Activated CD4-positive, alpha-beta T cell treated with anti-CD3 and anti-CD28 coated beads, Interleukin-2, Interleukin-6, amounts not matched to agents 100 ng/mL and 50 ng/mL, durations not matched to agents 16 hours and 8 hours (primary cell): Measurements from ENCODE around the gene ADARB2.
A peak's percentile ranks its signal among the peaks of the same experiment; 100 is the strongest.
"Not testable (repeated sequence)": the region's sequence is repeated elsewhere in the genome, so short reads cannot be mapped to it uniquely, and the experiment has no call there.

Experiments used
- DNase-seq: peaks from one replicate; pipeline ENCODE4 v3.0.0-alpha.2; 2020

The ADARB2 gene

DNA sequence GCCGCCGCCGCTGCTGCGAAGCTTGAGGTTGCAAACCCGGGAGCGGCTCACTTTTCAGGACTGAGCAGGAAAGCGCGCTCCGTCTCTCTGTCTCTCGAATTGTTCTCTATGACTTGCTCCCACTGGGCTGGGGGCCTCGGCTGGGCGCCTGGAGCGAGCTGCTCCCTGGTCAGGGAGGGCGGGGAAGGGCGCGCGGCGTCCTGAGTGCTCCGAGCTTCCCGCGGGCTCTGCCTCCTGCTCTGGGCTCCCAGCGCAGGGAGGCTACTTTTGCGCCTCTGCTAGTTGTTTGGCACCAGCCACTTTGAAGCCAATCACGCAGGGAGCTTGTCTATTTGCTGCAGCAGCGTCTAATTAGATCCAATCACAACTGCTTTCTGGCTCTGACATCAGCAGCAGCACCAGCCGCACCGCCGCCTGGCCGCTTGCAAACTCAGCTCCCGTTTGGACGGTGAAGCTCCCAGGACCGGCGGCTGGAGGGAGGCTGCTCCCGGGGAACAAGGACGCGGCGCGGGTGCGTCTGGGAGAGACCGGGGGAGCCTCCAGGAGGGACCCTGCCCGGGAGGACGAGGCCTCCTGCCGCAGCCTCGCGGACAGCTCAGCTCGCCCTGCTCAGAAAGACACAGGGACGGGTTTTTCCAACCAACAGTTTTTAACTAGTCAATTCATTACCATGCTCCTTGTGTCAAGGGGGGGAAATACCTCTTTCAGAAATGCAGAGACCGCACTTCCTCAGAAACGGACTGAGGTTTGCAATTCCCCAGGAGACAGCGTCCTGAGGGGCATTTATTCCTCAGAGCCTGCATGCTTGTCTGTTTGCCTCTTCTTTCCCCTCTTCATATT, at the start of gene ADARB2:
ADARB2 (minus strand) TSS at position 304 of the 840 bp plus-strand sequence.
- DNase-seq = peak; percentile 33

DNA sequence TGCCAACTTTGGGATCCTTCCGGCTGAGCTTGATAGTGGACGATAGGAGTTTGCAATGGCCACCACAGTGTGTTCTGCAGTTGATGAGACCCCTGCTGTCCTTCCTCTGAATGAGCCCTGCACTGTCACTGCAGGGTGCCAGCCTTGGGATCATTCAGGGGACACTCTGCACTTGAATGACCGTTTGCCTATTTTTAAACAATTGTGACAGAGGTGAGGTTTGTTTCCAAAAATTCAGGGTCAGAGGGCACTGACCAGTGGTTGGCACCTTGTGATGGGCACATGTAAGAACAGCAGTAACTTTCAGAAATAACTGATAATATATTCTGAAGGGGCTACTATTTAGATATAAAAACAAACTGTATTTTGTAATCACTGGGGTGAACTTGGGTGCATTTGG, 48.5 kb upstream of the ADARB2 start:
- no peak for DNase-seq

DNA sequence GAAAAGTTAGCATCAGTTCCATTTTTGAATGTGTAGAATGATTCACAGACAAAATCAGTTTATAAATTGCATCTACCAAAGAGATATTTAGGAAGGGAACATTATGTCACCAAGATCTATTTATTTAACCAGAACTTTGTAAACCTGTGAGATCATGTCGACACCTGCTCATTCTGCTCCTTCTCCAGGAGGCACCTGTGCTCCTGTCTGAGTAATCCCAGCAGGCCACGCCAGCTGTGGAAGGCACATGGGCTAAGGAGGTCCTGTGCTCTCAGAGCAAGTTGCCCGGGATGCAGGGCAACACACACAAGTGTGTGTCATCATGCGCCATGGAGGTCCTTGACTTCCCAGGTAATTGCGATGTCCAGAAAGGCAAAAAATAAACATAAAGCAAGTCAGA, 45.5 kb upstream of the ADARB2 start:
- DNase-seq = no peak

DNA sequence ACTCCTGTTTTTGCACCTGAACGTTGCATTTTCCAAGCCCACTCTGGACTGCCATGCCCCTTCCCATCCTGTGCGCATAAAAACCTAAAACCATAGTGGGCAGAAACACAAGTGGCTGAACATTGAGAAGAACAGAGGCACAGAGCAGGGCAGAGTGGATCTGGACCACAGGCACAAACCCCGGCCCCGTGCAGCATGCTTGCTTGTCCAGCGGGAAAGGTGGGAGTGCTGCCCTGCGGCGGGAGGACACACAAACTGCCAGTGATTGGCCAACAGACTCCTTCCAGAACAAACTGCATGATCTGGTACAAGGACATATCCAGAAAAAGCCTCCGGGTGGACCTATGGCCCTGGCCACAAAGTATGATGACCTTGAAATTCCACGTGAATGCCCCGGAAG, 42.5 kb upstream of the ADARB2 start:
- no peak for DNase-seq

DNA sequence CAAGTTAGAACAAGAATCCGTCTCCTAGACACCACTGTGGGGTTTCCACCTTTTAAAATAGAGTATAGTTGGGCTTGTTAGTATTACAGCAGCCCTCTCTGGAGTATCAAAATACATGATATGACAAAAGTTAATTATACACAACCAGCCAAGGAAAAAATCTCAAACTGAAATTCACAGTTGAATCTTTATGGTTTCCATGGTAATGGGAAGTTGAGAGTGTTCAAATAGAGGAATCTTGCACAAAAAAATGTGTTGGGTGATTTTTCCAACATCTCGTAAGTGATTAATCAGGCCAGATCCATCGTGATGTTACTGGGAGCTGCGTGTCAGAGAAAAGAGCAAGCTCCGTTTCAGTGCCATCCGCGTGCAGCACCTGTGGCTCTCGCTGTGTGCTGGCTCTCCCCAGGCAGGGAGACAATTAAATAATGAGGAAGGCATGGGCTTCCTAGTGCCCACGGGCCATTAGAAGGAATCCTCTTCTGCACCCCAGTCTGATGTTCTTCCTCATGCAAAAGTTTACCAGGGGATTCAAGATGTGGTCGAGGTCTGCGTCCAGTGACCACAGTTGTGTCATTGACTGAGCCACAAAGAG, 41.1 kb upstream of the ADARB2 start:
- no peak for DNase-seq

DNA sequence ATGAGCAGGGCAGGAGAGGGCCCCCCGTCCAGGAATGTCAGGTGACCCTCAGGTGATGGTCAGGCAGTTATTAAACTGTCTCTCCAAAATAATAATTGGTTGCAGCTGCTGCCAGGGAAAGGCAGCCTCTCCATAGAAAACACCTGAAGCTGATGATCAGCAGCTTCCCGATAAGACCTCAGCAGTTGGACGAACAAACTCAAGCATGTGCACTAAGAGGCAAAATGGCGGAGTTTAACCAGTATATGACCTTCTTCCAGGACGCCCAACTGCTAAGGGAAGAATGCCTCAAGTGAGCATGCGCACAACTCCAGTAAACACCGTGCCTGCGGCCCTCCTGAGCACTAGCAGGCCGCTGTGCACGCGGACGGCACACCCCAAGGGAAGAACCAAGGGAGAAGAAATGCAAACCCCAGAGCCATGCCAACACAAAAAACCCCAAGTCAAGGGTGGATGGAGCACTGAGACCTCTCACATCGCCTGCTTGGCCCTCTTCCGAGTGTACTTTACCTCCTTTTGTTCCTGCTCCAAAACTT, 38.9 kb upstream of the ADARB2 start:
- no peak for DNase-seq

DNA sequence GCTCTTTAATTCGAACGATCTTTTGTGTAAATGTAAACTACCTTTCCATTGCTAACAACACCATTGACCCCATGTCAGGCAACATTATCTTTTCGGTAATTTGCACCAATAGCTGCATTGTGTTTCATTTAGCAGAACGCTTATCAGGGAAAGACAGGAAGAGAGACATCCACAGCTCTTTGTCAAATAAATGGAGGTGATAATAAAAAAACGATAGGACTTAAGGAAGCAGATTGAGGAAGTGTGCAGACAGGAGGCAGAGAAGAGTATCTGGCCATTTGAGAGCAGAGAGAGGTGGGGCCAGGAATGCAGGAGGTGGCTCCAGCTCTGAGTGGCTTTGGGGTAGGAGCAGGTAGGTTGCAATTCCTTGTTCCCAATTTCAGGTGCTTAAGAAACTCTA, 37.5 kb upstream of the ADARB2 start:
- no peak for DNase-seq

DNA sequence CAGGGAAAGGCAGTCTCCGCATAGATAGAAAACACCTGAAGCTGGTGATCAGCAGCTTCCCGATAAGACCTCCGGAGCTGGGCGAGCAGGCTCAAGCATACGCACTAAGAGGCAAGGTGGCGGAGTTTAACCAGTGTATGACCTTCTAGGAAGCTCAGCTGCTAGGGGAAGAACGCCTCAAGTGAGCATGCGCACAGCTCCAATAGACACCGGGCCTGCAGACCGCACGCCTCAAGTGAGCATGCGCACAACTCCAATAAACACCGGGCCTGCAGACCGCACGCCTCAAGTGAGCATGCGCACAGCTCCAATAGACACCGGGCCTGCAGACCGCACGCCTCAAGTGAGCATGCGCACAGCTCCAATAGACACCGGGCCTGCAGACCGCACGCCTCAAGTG, 35.9 kb upstream of the ADARB2 start:
- not testable (repeated sequence) for DNase-seq

DNA sequence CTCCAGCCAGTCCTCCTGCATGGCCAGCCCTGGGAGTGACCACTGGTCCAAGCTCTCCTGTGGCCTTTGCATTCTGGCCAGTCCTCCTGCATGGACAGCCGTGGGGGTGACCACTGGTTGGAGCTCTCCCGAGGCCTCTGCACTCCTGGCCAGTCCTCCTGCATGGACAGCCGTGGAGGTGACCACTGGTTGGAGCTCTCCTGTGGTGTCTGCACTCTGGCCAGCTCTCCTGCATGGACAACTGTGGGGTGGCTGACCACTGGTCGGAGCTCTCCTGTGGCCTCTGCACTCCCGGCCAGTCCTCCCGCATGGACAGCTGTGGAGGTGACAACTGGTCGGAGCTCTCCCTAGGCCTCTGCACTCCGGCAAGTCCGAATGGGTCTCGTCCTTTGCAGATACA, 28.7 kb upstream of the ADARB2 start:
- no peak for DNase-seq

DNA sequence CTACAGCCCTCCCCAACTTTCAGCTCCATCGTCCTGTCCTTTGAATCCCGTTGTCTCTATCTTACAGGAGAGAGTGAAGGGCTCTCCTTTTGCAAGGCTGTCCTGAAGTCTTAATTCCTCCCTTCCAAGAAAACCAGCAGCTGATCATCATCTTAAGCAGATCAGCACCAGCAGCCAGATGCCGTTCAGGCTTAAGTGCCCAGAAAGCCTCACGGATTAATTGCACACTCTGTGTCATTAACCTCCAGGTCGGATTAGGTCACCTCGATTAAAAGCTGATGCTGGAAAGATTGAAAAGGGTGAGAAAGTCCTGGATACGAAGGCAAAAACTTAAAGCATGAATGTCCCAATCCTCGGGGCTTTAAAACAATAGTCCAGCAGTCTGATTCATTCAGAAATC, 24.8 kb upstream of the ADARB2 start:
- DNase-seq = no peak

DNA sequence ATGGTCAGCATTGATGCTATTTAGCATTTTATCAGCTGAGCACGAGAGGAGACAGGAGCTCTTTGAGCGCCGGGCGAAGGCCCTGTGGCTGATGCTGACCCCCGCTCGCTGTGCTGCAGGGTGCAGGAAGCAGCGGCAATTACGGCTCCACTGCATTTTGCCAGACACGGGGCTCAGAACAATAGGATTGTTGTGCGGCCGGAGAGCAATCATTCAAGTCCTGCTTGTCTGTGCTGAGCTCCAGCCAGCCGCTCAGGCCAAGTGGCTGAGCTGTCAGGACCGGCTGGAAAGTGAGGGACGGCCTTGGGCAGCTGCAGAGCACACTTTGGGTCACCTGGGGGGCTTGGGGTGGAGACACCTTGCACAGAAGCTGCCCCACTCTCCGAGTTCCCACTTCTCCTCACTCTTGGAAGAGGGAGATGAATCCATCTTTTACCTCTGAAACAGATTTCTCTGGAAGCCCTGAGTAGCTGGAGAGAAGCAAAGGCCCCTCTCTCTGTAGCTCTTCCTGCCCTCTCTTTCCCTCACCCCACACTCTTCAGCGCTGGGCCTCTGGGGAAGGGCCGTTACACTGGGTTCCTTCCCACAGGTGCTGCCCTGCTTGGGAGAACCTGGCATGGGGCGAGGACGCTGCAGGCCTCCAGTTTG, 17.3 kb upstream of the ADARB2 start:
- DNase-seq = no peak

DNA sequence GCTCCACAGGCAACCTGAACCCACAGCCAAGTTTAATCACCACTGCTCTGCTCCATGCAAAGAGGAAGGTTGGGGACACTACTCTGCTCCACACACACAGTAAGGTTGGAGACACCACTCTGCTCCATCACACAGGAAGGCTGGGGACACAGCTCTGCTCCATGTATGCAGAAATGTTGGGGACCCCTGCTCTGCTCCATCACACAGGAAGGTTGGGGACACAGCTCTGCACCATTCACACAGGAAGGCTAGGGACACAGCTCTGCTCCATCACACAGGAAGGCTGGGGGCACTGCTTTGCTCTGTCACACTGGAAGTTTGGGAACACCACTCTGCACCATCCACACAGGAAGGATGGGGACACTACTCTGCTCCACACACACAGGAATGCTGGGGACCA, 14.8 kb upstream of the ADARB2 start:
- DNase-seq = no peak

DNA sequence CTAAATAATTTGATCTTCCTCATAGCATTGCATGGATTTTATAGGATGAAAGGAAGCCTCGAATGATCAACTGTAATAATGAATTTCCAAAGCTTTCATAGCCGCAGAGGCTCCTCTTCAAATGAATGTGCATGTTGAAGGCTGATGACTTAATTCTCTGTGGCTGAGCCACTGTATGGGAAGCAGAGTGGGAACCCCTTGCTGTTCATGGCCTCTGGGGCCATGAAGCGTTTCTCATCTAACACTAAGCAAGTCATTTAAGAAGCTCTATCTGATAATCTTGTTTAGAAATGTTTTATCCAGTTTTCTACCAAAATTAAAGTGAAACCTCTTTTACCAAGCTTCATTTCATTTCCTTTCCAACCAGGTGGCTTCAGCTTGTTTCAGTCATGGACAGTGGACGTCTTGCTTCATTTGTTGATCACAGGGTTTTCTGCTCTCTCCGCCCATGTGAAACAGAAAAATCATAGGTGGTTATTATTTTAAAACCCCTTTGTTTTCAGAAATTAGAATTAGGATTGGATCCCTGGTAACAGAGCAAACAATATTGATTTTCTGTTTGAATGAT, 10.3 kb upstream of the ADARB2 start:
- no peak for DNase-seq

DNA sequence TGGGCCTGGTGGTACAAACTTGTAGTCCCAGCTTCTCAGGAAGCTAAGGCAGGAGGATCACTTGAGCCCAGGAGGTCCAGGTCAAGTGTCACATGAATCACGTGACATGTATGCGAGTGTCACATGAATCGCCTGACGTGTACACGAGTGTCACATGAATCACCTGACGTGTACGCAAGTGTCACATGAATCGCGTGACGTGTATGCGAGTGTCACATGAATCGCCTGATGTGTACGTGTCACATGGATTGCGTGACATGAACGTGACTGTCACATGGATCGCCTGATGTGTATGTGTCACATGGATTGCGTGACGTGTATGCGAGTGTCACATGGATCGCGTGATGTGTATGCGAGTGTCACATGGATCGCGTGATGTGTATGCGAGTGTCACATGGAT, 9.5 kb upstream of the ADARB2 start:
- DNase-seq = no peak

DNA sequence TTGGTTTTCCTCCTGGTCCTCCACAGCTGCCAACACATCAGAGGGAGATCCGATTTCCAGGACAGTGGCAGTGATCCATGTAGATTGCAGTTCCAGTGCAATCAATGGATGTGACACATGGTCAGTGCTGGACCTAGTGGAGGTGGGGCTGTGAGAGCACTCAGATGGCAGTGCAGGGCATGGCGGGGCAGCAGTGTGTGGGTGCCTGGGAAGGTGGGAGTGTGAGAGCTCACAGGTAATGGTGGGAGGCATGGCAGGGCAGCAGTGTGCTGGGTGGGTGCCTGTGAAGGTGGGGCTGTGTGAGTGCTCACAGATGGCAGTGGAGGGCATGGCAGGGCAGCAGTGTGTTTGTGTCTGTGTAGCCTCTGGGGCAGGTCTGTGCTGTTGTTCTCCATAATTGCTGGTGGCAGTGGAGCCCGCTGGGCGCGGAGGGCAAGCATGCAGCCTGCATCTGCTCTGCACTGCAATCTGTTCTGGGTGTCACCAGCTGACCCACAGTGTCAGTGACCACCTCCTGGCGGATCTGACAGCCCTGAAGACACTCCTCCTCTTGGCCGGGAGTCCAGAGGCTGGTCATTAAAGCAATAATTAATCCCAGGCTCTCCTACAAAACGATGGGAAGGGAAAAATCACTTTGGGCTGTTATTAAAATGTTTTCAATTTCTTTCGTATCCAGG, 8.6 kb upstream of the ADARB2 start:
- DNase-seq = no peak

DNA sequence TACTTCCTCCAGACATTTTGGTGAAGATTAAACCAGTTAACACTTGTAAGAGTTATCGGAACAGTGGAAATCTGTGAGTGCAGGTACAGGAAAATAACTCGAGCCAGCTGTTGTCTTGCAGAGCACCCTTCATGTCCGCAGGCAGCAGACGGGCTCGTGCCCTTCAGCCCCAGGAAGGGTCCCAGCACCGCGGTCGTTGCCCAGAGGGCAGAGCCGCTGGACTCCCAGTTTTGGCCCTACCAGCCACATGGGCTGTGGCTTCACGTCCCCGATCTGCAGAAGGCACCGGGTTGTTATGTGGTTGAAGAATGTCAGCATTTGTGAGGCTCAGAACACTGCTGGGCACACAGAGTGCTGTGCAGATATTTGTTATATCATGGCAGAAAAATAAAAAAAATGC, 7.2 kb upstream of the ADARB2 start:
- DNase-seq = no peak

DNA sequence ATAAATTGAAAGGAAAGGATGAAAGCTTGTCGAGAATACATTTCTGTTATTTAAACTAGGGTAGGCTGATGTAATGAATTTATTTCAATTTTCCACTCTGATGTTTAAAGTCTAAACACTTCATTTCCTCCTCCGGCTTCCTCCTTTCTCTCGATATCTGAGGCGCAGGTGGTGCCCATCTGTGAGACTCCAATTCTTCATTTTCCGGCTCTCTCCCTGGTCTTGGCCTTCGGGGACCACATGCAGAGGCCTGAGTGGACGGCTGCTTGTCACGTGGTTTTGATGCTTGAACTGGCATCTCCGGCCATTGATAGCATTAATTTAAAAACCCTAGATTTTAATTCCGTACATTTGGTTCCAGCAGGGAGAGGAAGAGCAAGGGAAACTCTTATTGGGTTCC, 5.8 kb upstream of the ADARB2 start:
- no peak for DNase-seq

DNA sequence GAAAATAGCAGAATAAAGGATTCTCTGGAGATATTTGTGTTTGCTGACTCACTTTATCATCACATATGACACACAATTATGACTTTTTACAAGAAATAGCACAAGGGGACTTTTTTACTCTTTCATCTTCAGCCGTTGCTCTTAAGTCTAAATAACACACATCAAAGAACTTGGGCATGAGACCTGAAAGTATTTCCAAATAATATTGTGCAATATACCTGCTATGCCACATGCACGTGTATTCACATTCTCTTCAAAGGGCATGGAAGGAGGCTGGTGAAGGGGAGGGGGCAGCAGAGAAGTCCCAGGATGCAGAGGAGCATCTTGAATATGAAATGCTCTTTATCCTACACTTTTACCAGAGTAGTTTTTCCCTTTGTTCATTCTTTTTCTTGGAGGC, 4.1 kb upstream of the ADARB2 start:
- DNase-seq = no peak

DNA sequence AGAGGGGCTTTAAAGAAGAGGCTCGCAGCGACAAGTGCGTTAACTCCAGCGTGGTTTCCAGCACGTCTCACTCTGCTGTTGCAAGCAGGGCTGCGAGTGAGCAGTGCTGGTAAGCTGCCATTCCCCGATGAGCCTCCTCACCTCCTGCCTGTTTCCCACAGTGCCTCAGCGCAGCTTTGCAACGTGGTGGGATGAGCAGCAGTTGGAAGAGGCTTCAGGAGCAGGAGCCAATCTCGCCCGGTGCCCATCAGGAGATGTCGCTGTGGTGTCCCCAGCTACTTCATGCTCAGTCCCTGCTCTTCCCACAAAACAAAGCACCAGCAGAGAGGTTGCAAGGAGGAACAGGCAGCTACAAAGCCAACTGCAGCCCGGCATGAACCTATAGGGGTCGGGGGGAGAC, 2.4 kb upstream of the ADARB2 start:
- DNase-seq = no peak

DNA sequence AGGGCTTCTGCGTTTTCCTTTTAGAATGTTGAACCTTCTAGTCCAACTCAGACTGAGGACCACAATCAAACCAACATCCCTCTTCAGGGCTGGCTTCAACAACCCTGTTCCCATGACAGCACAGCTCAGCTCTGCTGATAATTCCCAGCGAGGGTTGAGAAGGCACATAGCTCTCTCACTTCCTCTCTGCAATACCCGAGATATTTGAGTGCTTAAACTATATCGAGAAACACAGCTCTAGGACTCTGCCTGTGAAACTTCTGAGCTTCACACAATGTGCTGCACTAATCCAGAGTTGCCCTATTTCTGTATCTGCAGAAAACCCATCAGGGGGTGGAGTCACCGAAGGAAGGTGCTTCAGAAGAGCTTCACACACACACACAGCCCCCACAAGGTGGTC, 1.6 kb upstream of the ADARB2 start:
- DNase-seq = no peak

DNA sequence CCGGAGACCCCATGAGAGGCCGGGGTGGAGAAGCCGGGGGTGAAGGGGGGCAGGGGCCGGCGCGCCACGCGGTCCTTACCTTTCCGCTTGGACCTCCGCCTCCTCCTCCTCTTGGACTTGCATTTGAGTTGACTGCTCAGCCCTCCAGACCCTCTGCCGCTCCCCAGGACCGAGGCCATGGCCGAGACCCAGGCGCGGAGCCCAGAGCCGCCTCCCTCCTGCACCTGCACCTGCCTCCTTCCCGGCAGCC, 428 bp downstream of the ADARB2 start:
- no peak for DNase-seq

DNA sequence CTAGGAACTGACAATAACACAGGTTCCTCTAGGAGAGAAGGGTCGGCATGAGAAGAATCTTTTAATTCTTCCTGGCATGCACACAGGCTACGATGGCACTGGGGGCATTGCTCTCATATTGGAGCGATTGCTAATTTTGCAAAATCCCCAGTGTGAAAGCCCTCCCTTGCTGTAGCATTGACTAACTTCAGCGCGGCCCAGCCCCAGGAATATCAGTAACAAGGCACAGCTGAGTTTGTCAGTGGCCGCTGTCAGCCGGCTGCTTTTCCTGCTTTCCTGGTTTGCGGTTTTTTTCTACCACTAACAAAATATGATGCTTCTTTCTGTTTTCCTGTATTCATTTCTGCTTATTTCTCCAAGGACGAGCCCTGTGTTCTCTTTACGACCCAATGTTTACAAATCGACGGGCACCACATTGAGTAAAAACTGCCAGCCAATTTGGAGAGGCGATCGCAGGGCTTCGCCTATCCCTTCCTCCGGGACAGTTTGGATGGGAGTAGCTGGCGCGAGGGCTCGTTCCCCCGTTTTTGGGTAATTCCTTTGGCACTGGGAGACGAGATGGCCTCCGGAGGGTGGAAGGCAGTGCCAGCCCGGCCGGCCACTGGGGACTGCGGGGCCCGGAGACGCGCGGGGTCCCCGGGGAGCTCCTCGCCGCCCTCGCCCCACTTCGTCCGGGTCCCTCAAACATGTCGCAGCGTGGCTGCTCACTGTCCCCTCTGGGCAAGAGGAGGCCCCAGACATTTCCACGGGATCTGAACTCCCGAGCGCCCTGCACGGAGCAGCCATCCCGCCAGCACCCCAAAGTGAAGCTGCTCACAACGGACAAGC, 967 bp downstream of the ADARB2 start:
- no peak for DNase-seq

DNA sequence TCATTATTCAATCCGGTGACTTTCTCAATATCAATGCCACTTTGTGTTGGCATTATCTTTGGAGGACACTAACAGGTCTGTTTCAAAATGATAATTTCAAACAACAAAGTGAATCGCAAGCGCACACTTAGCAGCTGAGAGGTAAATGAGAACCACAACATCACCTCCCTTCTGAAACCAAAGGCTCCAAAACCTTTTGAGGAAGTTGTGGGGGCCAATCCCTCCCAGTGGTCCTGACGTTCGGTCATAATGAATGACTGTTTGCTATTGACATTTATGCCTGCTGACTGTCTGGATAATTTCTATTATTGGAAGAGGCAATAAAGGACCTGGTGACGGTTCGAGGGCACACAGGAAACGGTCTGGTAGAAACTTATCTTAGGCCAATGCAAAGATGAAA, 1.8 kb downstream of the ADARB2 start:
- no peak for DNase-seq
